Thyroid gland (tissue), 4 donors: Measurements from ENCODE around the gene RANBP10.

Experiments used
- CTCF ChIP-seq, 6 experiments: fragments of 200-600 bp in 3 of 6; fragments of 450-650 bp in 3 of 6; sonication (generic) in 3 of 6; IDR thresholded peaks; one replicate each; pipeline ENCODE4 v1.5.1; 2016 to 2019; ENCODE audit warnings: antibody characterized with exemption in 6 of 6, mild to moderate bottlenecking in 2 of 6, inconsistent platforms in 1 of 6, moderate library complexity in 1 of 6
- POLR2A ChIP-seq, 2 donors: fragments of 450-650 bp; IDR thresholded peaks; one replicate each; pipeline ENCODE4 v1.6.1; 2017; ENCODE audit warnings: antibody characterized with exemption in 2 of 2, mild to moderate bottlenecking in 2 of 2, moderate library complexity in 1 of 2

- TF ChIP-seq CTCF (IDR thresholded peaks at IDR 0.05) (no peak), POLR2A (IDR thresholded peaks at IDR 0.05) (no peak)
Measured at GRCh38 chr16:67801241-67801640, 5.1 kb downstream of the RANBP10 start.
